ENCODE measurements around the gene MKKS.

GRCh38 chr20:10429443-10429981 lies 4.5 kb downstream of the MKKS start:
- TF ChIP-seq POLR2AphosphoS5 (IDR thresholded peaks at IDR 0.05) (no peak), POLR2A (IDR thresholded peaks at IDR 0.05) (no peak), CTCF (IDR thresholded peaks at IDR 0.05) (no peak)

All from prostate gland (tissue), 2 donors.